Nucleus accumbens (tissue), 56 donors: ENCODE results near the gene EIF3CL.
"Not testable (repeated sequence)": the region's sequence is repeated elsewhere in the genome, so short reads cannot be mapped to it uniquely, and the experiment has no call there.

Source experiments
- DNase-seq, 56 donors: peaks; one replicate each; lab custom pipeline; 2025; lab: John Stamatoyannopoulos, UW

Gene EIF3CL, protein sequence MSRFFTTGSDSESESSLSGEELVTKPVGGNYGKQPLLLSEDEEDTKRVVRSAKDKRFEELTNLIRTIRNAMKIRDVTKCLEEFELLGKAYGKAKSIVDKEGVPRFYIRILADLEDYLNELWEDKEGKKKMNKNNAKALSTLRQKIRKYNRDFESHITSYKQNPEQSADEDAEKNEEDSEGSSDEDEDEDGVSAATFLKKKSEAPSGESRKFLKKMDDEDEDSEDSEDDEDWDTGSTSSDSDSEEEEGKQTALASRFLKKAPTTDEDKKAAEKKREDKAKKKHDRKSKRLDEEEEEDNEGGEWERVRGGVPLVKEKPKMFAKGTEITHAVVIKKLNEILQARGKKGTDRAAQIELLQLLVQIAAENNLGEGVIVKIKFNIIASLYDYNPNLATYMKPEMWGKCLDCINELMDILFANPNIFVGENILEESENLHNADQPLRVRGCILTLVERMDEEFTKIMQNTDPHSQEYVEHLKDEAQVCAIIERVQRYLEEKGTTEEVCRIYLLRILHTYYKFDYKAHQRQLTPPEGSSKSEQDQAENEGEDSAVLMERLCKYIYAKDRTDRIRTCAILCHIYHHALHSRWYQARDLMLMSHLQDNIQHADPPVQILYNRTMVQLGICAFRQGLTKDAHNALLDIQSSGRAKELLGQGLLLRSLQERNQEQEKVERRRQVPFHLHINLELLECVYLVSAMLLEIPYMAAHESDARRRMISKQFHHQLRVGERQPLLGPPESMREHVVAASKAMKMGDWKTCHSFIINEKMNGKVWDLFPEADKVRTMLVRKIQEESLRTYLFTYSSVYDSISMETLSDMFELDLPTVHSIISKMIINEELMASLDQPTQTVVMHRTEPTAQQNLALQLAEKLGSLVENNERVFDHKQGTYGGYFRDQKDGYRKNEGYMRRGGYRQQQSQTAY

GRCh38 chr16:28403220-28404072 lies at the start of gene EIF3CL:
Gene EIF3CL, minus strand, starts transcription at chr16:28403841. Its CDS starts 223 bp downstream, at chr16:28403618.
- DNase-seq = not testable (repeated sequence)

- DNase-seq = not testable (repeated sequence)
Measured at GRCh38 chr16:28447081-28447480, 43.4 kb upstream of the EIF3CL start.

DNA sequence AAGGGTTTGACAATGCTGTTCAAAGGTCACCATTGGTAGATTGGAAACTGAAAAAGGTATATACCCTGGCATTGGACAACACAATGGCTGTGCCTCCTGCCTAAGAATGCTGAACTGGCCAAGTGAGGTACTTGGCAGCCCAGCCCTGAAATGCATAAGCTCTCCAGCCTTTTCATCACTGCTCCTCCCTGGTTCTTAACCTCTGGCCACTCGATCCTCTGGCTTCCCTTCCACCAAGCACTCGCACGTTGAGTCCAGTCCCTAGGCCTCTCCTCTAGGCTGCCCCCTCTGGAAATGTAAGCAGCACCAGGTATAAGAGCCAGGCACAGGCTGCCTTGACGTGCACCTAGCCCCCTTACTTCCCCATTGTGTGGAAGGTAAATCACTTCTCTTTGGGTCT lies 42.7 kb upstream of the EIF3CL start:
- not testable (repeated sequence) for DNase-seq

GRCh38 chr16:28443943-28444342 lies 40.3 kb upstream of the EIF3CL start:
- not testable (repeated sequence) for DNase-seq

- not testable (repeated sequence) for DNase-seq
Measured at GRCh38 chr16:28438899-28439298, 35.3 kb upstream of the EIF3CL start.

DNA sequence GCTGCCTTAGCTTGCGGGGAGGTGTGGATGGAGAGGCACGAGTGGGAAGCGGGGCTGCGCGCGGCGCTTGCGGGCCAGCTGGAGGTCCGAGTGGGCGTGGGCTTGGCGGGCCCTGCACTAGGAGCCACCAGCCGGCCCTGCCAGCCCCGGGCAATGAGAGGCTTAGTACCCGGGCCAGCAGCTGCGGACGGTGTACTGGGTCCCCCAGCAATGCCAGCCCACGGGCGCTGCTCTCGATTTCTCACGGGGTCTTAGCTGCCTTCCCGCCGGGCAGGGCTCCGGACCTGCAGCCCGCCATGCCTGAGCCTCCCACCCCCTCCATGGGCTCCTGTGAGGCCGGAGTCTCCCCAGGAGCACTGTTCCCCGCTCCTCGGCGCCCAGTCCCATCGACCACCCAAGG lies 31.7 kb upstream of the EIF3CL start:
- DNase-seq = not testable (repeated sequence)

DNA sequence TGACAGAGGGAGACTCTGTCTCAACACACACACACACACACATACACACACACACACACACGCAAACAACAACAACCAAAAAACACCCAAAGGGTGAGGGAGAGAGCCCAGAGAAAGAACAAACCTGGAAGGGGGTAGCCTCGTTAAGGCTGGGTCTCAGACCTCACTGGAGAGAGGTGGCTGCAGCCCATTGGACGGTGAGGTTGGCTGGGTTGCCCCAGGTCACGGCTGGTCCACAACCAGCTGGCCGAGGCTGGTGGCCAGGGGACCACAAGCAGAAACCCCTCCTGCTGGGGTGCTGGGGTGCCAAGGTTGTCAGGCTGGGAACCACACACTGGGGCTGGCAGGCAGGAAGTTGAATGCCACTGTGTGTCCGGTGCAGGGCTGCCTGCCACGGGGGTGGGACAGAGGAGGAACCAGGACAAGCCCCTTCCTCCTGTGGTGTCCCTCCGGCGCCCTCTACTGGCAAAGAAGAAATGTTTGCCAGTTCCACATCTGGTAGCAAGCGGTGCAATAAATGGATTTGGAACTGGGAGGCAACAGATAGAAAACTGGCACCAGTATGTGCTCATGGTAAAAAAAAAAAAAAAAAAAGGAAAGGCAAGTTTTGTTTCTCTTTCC lies 22.5 kb upstream of the EIF3CL start:
- DNase-seq = not testable (repeated sequence)

- DNase-seq = not testable (repeated sequence)
Measured at GRCh38 chr16:28421071-28421750, 17.6 kb upstream of the EIF3CL start.

DNA sequence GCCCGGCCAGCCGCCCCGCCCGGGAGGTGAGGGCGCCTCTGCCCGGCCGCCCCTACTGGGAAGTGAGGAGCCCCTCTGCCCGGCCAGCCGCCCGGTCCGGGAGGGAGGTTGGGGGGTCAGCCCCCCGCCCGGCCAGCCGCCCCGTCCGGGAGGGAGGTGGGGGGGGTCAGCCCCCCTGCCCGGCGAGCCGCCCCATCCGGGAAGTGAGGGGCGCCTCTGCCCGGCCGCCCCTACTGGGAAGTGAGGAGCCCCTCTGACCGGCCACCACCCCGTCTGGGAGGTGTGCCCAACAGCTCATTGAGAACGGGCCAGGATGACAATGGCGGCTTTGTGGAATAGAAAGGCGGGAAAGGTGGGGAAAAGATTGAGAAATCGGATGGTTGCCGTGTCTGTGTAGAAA lies 13.4 kb upstream of the EIF3CL start:
- not testable (repeated sequence) for DNase-seq

DNA sequence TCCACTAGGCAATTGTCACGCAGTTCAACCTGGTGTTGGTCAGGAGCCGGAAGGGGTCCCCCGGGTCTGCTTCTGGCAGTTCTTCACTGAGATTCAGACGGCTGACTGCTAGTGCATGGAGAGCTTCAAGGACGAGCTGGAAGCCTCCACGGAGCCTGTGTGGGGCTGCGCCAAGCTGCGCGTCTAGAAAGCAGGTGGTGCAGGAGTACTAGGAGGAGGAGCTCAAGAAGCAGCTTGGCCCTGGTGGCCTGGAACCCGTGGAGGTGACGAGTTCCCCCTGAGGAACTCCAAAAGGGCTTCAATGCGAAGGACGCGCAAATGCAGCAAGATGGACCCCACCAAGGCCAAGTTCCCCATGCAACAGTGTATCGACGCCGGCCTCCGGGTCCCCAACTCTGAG lies 10.9 kb upstream of the EIF3CL start:
- DNase-seq = not testable (repeated sequence)

DNA sequence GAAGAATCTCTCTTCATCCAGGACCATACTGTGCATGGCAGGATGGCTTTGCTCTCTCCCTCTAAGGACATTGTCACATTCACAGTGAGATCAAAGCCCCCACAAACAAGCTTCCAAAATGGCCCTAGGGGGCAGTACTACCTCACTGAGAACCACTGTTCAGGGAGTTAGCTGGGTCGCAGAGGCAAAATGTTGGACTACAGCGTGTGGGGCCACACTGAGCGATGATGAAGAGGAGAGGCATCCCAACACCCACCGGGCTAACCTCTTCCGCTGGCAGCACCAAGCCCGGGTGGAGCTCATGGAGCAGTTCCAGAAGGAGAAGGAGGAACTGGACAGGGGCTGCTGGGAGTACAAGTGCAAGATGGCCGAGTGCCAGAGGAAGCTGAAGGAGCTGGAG lies 9.9 kb upstream of the EIF3CL start:
- DNase-seq = not testable (repeated sequence)

GRCh38 chr16:28392054-28392453 lies 11.6 kb downstream of the EIF3CL start:
- not testable (repeated sequence) for DNase-seq

DNA sequence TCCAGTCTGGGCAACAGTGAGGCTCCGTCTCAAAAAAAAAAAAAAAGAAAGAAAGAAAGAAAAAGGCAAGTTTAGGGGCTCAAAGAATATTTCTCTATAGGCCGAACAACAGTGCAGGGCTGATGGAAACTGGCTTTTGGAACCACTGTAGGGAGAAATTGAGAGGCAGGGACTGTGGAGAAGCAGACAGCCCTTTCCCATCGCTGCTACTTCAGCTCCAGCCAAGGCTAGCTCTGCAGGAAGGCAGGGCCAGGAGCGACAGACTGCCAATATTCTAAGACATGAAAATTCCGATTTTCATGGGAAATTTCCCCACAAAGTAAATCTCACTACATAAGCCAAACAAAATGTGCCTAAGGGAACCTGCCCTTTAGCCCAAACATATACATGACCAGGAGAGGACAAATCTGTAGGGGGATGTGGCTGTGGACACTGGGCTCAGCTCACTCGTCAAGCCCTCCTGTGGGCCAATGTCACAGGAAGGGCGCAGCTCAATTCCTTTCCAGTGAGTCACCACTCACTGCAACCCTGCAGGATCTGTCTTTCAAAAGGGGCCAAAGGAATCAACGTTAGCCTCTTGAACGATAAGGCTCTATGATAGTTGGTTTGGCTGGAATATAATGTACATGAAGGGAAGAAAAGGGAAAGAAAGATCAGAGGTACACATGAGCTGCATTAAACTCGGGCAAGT lies 21.3 kb downstream of the EIF3CL start:
- not testable (repeated sequence) for DNase-seq

- DNase-seq = not testable (repeated sequence)
Measured at GRCh38 chr16:28377822-28378221, 25.8 kb downstream of the EIF3CL start.

DNA sequence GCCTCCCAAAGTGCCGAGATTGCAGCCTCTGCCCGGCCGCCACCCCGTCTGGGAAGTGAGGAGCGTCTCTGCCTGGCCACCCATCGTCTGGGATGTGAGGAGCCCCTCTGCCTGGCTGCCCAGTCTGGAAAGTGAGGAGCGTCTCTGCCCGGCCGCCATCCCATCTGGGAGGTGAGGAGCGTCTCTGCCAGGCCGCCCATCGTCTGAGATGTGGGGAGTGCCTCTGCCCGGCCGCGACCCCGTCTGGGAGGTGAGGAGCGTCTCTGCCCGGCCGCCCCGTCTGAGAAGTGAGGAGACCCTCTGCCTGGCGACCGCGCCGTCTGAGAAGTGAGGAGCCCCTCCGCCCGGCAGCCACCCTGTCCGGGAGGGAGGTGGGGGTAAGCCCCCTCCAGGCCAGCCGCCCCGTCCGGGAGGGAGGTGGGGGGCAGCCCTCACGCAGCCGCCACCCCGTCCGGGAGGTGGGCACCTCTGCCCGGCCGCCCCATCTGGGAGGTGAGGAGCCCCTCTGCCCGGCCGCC lies 26.5 kb downstream of the EIF3CL start:
- DNase-seq = not testable (repeated sequence)

GRCh38 chr16:28375115-28375514 lies 28.5 kb downstream of the EIF3CL start:
- DNase-seq = not testable (repeated sequence)

DNA sequence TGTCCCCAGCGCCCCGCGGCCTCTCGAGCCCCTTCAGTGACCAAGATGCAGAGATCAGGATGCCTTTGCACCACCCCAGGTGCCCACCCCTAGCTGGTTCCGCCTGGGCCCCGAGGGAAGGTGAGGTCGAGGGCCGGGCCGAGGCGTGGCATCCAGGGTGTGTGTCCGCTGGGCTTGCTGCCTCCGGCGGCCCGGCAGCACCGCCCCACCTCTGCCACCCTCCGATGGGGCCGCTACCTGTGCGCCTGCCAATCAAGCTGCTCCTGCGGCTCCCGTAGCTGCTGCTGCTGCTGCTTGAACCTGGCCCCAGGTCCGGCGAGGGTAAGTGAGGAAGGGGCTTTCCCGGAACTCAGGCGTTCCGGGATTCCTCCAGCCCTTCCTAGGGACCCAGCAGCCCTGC lies 29.4 kb downstream of the EIF3CL start:
- not testable (repeated sequence) for DNase-seq

DNA sequence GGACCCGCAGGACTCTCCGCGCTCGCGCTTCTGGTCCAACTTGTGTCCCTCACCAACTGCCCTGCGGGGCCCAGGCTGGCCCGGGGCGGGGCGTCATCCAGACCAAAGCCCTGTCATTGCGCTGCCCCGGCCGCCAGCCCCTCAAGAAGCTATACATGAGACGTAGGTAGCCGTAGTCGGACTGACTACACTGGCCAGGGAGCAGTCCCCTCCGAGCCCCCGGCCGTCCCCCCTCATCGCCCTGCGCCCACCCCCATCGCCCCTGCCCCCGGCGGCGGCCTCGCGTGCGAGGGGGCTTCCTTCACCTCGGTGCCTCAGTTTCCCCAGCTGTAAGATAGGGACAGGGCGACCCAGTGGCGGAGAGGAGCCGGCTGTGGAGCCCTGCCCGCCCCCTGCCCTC lies 35.7 kb downstream of the EIF3CL start:
- not testable (repeated sequence) for DNase-seq
